ENCODE measurements around the gene NEDD4L. TPM values are rescaled to one million over a fixed set of nuclear protein-coding genes. Genes with fewer than 3 reads are reported as not detected.

The NEDD4L gene
- total RNA-seq, 1 donor from 2014 or later: 60.2 TPM

- DNase-seq (ENCODE audit: low spot score): no peak
Measured at GRCh38 chr18:58344080-58344670, 300.1 kb downstream of the NEDD4L start.

- DNase-seq (ENCODE audit: low spot score): no peak
Measured at GRCh38 chr18:58344861-58345463, 300.9 kb downstream of the NEDD4L start.

GRCh38 chr18:58345875-58346274 lies 301.8 kb downstream of the NEDD4L start:
- DNase-seq (ENCODE audit: low spot score): no peak

- no peak for DNase-seq (ENCODE audit: low spot score)
Measured at GRCh38 chr18:58347135-58347534, 303.1 kb downstream of the NEDD4L start.

GRCh38 chr18:58348517-58348916 lies 304.5 kb downstream of the NEDD4L start:
- no peak for DNase-seq (ENCODE audit: low spot score)

- DNase-seq (ENCODE audit: low spot score): no peak
Measured at GRCh38 chr18:58348951-58349350, 304.9 kb downstream of the NEDD4L start.

- DNase-seq (ENCODE audit: low spot score): no peak
Measured at GRCh38 chr18:58349650-58350049, 305.6 kb downstream of the NEDD4L start.

GRCh38 chr18:58350526-58350925 lies 306.5 kb downstream of the NEDD4L start:
- no peak for DNase-seq (ENCODE audit: low spot score)

GRCh38 chr18:58351776-58352175 lies 307.8 kb downstream of the NEDD4L start:
- no peak for DNase-seq (ENCODE audit: low spot score)

- DNase-seq (ENCODE audit: low spot score): no peak
Measured at GRCh38 chr18:58353581-58353980, 309.6 kb downstream of the NEDD4L start.

- DNase-seq (ENCODE audit: low spot score): no peak
Measured at GRCh38 chr18:58354051-58354450, 310.0 kb downstream of the NEDD4L start.

GRCh38 chr18:58354791-58355190 lies 310.8 kb downstream of the NEDD4L start:
- DNase-seq (ENCODE audit: low spot score): no peak

GRCh38 chr18:58355243-58355642 lies 311.2 kb downstream of the NEDD4L start:
- no peak for DNase-seq (ENCODE audit: low spot score)

GRCh38 chr18:58359218-58359617 lies 315.2 kb downstream of the NEDD4L start:
- DNase-seq (ENCODE audit: low spot score): no peak

- DNase-seq (ENCODE audit: low spot score): no peak
Measured at GRCh38 chr18:58359620-58360019, 315.6 kb downstream of the NEDD4L start.

GRCh38 chr18:58360324-58360723 lies 316.3 kb downstream of the NEDD4L start:
- DNase-seq (ENCODE audit: low spot score): no peak

GRCh38 chr18:58361212-58361611 lies 317.2 kb downstream of the NEDD4L start:
- no peak for DNase-seq (ENCODE audit: low spot score)

- peak; percentile 86 for DNase-seq (ENCODE audit: low spot score)
Measured at GRCh38 chr18:58362027-58362575, 318.1 kb downstream of the NEDD4L start.

GRCh38 chr18:58362829-58363271 lies 318.8 kb downstream of the NEDD4L start:
- no peak for DNase-seq (ENCODE audit: low spot score)

- no peak for DNase-seq (ENCODE audit: low spot score)
Measured at GRCh38 chr18:58363767-58364540, 319.9 kb downstream of the NEDD4L start.

GRCh38 chr18:58364876-58365528 lies 321.0 kb downstream of the NEDD4L start:
- DNase-seq (ENCODE audit: low spot score): no peak

Data from umbilical cord (tissue), 2 donors.